ENCODE data around the gene HABP4.

Gene HABP4

DNA sequence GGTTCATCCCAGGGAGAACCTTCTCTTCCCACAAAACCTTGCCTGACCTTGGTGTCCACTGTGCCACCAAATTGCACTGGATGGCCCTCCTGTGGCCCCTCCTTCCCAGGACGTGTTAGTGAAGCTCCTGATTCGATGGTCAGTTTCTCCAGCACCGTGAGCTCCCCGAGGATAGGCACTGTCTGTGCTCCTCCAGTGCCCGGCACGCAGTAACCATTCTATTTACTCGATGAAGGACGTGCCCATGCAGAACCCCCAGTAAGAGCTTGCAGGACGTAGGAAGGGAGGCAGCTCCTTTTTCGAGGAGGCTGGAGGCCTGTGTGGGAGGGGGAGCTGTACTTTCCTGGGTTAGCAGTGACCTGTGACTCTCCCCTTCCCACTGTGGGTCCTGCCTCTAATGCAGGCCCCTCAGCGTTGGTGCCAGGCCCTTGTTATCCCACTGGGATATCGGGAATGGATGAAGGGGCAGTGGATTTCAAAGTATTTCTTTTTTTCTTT lies 39.6 kb downstream of the HABP4 start:
- no peak overlapping the region for H3K27ac ChIP-seq (ENCODE audit: low read length)
- peaks cover 21% of the 10 kb centered on the region for H3K36me3 ChIP-seq (ENCODE audit: control insufficient read depth, insufficient read depth, low read length)
- no CpG with 5 or more reads among the region's 12 CpGs for WGBS (ENCODE audit: insufficient coverage, insufficient read length)
- no peaks in the 10 kb centered on the region for H3K27me3 ChIP-seq (ENCODE audit: control insufficient read depth, insufficient read depth, low read length)
- no peaks in the 10 kb centered on the region for H3K9me3 ChIP-seq (ENCODE audit: control insufficient read depth, insufficient read depth, low read length)
- DNase-seq (ENCODE audit: low read depth, low spot score) = no peak
- H3K4me1 ChIP-seq (ENCODE audit: control insufficient read depth, insufficient read depth, low read length) = peaks cover 2% of the 10 kb centered on the region; the same call in 1 of the 2 replicates
- no peak overlapping the region for H3K4me3 ChIP-seq (ENCODE audit: low read length)

DNA sequence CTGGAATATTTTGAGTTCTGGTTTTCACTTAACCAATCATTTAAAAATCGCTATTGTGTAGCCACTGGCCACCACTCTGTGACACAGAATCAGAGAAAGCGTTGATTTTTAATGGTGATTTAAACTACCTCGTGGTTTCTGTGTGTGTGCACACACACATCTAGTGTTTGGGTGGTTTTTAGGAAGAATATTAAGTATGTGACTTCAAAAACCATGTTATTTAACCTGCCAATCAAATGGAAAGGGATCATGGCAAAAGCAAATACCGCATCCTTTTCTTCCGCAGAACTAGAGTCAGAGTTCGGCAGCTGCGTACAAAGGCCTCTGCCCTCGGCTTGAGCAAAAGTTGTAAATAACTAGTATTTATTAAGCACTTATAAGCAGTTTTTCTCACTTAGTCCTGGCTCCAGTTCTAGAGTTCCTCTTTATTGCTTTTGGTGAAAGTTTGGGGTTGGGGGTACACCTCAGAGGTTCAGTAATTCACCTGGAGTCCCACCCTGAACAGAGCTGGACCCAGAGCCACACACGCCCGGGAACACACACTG lies 40.6 kb downstream of the HABP4 start:
- Histone ChIP-seq H3K4me1 (ENCODE audit: control insufficient read depth, insufficient read depth, low read length) (peaks cover 2% of the 10 kb centered on the region; the same call in 1 of the 2 replicates), H3K4me3 (ENCODE audit: low read length) (no peak overlapping the region), H3K36me3 (ENCODE audit: control insufficient read depth, insufficient read depth, low read length) (peaks cover 16% of the 10 kb centered on the region; the same call in 1 of the 2 replicates), H3K27me3 (ENCODE audit: control insufficient read depth, insufficient read depth, low read length) (no peaks in the 10 kb centered on the region), H3K9me3 (ENCODE audit: control insufficient read depth, insufficient read depth, low read length) (no peaks in the 10 kb centered on the region), H3K27ac (ENCODE audit: low read length) (no peak overlapping the region)
- no CpG with 5 or more reads among the region's 10 CpGs for WGBS (ENCODE audit: insufficient coverage, insufficient read length)
- DNase-seq (ENCODE audit: low read depth, low spot score) = no peak

DNA sequence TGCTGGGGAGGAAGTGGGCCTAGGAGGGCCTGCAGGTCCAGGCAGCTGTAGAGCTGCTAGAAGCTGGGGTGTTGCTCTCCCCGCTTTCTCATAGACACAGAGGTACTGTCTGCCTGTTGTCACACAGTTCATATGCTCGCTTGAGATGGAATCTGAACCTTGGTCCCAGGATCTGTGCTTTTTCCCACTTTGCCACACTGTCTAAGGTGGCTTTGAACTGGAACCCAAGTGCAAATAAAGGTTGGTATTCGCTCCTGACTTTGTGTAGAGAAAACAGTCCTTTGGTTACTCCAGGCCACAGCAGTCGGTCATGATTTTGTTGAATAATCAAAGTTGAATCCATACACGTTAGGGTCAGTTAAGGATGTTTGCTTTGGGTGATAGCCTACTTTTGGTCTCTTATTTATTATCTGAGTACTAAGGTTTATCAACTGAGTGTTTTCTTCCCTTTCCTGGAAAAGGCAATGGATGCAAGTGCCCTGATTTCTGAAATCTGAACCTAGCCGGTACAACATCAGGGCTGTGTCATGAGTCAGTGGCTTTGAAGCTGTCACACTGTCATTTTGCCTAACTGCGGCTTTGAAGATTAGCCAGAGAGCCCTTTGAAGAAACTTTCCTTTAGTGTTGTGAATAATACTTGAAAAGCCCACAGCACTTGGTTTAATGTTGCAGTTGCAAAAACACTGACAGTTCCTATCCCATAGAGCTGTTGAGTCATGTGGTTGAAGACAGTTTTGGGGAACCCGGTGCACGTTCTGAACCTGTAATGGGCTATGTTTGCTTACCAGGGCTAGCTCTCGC lies 41.3 kb downstream of the HABP4 start:
- Histone ChIP-seq H3K27me3 (ENCODE audit: control insufficient read depth, insufficient read depth, low read length) (no peaks in the 10 kb centered on the region), H3K27ac (ENCODE audit: low read length) (no peak overlapping the region), H3K4me1 (ENCODE audit: control insufficient read depth, insufficient read depth, low read length) (peaks cover 2% of the 10 kb centered on the region; the same call in 1 of the 2 replicates), H3K36me3 (ENCODE audit: control insufficient read depth, insufficient read depth, low read length) (peaks cover 16% of the 10 kb centered on the region; the same call in 1 of the 2 replicates), H3K9me3 (ENCODE audit: control insufficient read depth, insufficient read depth, low read length) (no peaks in the 10 kb centered on the region), H3K4me3 (ENCODE audit: low read length) (no peak overlapping the region)
- no CpG with 5 or more reads among the region's 10 CpGs for WGBS (ENCODE audit: insufficient coverage, insufficient read length)
- no peak for DNase-seq (ENCODE audit: low read depth, low spot score)

DNA sequence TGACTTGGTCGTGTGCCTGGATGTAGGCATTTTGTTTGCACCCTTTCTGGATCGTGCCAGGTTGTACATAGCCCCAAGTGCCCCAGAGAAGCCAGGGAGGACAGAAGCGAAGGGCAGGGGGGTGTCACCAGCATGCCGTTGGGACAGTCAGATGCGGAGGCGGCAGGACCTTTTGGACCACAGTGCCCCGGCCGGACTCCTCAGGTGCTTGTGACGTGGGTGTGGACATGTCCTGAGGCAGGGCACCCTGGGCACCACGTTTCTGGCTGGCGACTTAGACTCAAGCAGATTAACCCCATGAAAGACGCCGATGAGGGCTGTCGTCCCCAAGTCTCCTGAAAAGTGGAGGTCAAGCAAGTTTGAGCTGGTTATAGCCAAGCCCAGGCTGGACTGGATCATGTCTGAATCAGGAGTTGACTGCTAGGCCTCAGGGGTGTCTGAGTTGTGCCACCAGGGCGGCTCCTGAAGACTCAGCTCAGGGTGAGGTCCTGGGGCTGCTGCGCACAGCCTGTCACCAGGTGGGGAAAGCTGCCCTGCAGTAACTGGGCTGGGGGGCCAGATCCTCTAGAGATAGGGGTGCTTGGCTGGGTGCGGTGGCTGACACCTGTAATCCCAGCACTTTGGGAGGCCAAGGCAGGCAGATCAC lies 42.0 kb downstream of the HABP4 start:
- WGBS (ENCODE audit: insufficient coverage, insufficient read length) = no CpG with 5 or more reads among the region's 17 CpGs

DNA sequence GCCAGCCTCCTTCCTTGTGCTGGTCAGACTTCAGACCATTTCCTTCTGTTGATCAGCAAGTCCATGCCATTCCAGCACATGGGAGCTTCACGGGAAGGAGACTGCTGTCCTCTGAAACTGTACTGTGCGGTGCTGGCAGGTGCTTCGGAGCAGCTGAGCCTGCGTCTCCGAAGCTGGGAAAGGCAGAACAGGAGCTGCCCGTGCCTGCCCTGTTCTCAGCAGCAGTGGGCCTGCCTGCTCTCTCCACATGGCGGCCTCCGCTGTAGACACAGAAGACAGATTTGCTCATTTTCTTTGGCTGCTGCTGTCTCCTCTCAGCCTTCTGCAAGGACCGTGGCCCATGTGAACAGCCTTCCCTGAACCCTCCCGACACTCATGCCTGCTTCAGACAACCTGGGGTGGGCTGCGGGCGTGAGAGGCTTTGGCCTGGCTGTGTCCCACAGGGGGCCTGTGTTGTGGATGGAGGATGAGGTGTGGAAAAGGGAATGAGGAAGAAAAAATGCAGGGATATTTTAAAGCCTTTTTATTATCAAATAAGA lies 43.1 kb downstream of the HABP4 start:
- H3K4me3 ChIP-seq (ENCODE audit: low read length) = no peak overlapping the region
- no peaks in the 10 kb centered on the region for H3K9me3 ChIP-seq (ENCODE audit: control insufficient read depth, insufficient read depth, low read length)
- peaks cover 2% of the 10 kb centered on the region; the same call in 1 of the 2 replicates for H3K4me1 ChIP-seq (ENCODE audit: control insufficient read depth, insufficient read depth, low read length)
- H3K36me3 ChIP-seq (ENCODE audit: control insufficient read depth, insufficient read depth, low read length) = 0 out of 2 replicates have a peak, but pooled peaks cover 14% of the 10 kb centered on the region
- DNase-seq (ENCODE audit: low read depth, low spot score) = no peak
- H3K27ac ChIP-seq (ENCODE audit: low read length) = no peak overlapping the region
- no peaks in the 10 kb centered on the region for H3K27me3 ChIP-seq (ENCODE audit: control insufficient read depth, insufficient read depth, low read length)
- whole genome bisulfite sequencing (ENCODE audit: insufficient coverage, insufficient read length) = no CpG with 5 or more reads among the region's 12 CpGs

More for the DNA sequence above, 42.0 kb downstream of the HABP4 start:
- Histone ChIP-seq H3K27me3 (ENCODE audit: control insufficient read depth, insufficient read depth, low read length) (no peaks in the 10 kb centered on the region), H3K9me3 (ENCODE audit: control insufficient read depth, insufficient read depth, low read length) (no peaks in the 10 kb centered on the region), H3K27ac (ENCODE audit: low read length) (no peak overlapping the region), H3K4me3 (ENCODE audit: low read length) (no peak overlapping the region), H3K4me1 (ENCODE audit: control insufficient read depth, insufficient read depth, low read length) (peaks cover 2% of the 10 kb centered on the region; the same call in 1 of the 2 replicates), H3K36me3 (ENCODE audit: control insufficient read depth, insufficient read depth, low read length) (0 out of 2 replicates have a peak, but pooled peaks cover 14% of the 10 kb centered on the region)
- no peak for DNase-seq (ENCODE audit: low read depth, low spot score)

DNA sequence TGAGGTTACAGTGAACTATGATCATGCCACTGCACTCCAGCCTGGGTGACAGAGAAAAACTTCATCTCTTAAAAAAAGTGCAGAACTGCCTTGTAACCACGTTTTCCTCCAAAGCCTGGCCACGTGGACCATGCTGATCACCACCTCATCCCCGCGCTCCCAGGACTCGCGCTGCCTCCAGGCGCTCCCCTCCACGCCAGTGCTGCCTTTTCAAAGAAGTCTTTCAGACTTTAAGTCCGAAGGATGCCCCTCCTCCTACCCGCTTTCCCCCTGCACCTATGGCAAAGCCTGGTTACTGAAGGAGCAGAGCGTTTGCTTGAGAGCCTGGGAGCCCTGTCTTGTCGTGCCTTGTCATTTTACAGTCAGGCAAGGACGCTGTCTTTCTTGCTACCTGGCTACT lies 43.8 kb downstream of the HABP4 start:
- Histone ChIP-seq H3K4me1 (ENCODE audit: control insufficient read depth, insufficient read depth, low read length) (peaks cover 2% of the 10 kb centered on the region; the same call in 1 of the 2 replicates), H3K9me3 (ENCODE audit: control insufficient read depth, insufficient read depth, low read length) (no peaks in the 10 kb centered on the region), H3K36me3 (ENCODE audit: control insufficient read depth, insufficient read depth, low read length) (0 out of 2 replicates have a peak, but pooled peaks cover 11% of the 10 kb centered on the region), H3K27me3 (ENCODE audit: control insufficient read depth, insufficient read depth, low read length) (no peaks in the 10 kb centered on the region), H3K27ac (ENCODE audit: low read length) (no peak overlapping the region), H3K4me3 (ENCODE audit: low read length) (no peak overlapping the region)
- WGBS (ENCODE audit: insufficient coverage, insufficient read length) = no CpG with 5 or more reads among the region's 13 CpGs
- DNase-seq (ENCODE audit: low read depth, low spot score) = no peak

DNA sequence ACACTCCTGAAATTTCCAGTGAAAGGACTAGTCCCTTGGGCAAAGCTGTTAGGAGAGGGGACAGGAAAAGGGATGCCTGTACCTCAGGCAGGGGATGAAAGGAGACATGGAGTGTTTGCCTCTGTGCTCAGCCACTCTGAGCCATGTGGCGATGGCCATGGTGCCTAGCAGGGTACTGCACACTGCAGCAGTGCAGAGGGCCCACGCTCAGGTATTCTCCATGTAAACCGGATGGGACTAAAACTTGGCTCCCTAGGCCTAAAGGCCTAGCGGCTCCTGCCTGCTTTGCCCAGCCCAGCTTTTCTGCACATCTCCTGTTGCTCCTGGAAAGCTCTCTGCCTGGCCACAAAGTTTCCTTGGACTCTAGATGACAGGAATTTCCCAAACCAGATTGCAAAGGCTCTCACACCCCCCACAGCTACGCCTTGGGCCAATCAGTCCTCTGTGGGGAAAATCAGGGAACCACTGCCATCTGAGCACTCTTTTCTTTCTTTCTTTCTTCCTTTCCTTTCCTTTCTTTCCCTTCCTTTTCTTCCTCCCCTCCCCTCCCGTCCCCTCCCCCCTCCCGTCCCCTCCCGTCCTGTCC lies 44.3 kb downstream of the HABP4 start:
- no peak overlapping the region for H3K4me3 ChIP-seq (ENCODE audit: low read length)

DNA sequence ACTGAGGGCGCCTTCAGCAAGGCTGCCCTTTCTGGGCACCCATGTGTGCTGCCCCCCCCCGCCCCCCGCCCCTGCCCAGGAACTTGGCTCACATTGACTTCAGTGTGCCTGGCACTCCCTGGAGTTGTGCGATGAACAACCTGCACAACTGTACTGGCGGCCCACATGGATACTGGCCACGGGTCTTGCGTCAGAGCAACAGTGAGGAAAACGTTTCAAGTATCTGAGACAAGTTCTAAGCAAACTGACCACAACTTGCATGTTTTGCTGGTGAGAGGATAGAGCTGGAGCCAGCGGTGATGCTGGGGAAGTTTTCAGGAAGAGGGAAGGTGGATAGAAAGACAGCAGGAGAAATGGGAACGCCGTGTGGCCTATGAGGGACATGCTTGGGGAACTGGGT lies 45.4 kb downstream of the HABP4 start:
- peaks cover 3% of the 10 kb centered on the region; the same call in 1 of the 2 replicates for H3K4me1 ChIP-seq (ENCODE audit: control insufficient read depth, insufficient read depth, low read length)
- no peak for DNase-seq (ENCODE audit: low read depth, low spot score)
- no peak overlapping the region for H3K4me3 ChIP-seq (ENCODE audit: low read length)
- no peaks in the 10 kb centered on the region for H3K27me3 ChIP-seq (ENCODE audit: control insufficient read depth, insufficient read depth, low read length)
- 0 out of 2 replicates have a peak, but pooled peaks cover 10% of the 10 kb centered on the region for H3K36me3 ChIP-seq (ENCODE audit: control insufficient read depth, insufficient read depth, low read length)
- H3K9me3 ChIP-seq (ENCODE audit: control insufficient read depth, insufficient read depth, low read length) = no peaks in the 10 kb centered on the region
- no peak overlapping the region for H3K27ac ChIP-seq (ENCODE audit: low read length)
- no CpG with 5 or more reads among the region's 11 CpGs for WGBS (ENCODE audit: insufficient coverage, insufficient read length)

More for the DNA sequence above, 44.3 kb downstream of the HABP4 start:
- Histone ChIP-seq H3K36me3 (ENCODE audit: control insufficient read depth, insufficient read depth, low read length) (0 out of 2 replicates have a peak, but pooled peaks cover 10% of the 10 kb centered on the region), H3K27me3 (ENCODE audit: control insufficient read depth, insufficient read depth, low read length) (no peaks in the 10 kb centered on the region), H3K9me3 (ENCODE audit: control insufficient read depth, insufficient read depth, low read length) (no peaks in the 10 kb centered on the region), H3K27ac (ENCODE audit: low read length) (no peak overlapping the region), H3K4me1 (ENCODE audit: control insufficient read depth, insufficient read depth, low read length) (peaks cover 3% of the 10 kb centered on the region; the same call in 1 of the 2 replicates)
- WGBS (ENCODE audit: insufficient coverage, insufficient read length) = no CpG with 5 or more reads among the region's 8 CpGs
- DNase-seq (ENCODE audit: low read depth, low spot score) = no peak

DNA sequence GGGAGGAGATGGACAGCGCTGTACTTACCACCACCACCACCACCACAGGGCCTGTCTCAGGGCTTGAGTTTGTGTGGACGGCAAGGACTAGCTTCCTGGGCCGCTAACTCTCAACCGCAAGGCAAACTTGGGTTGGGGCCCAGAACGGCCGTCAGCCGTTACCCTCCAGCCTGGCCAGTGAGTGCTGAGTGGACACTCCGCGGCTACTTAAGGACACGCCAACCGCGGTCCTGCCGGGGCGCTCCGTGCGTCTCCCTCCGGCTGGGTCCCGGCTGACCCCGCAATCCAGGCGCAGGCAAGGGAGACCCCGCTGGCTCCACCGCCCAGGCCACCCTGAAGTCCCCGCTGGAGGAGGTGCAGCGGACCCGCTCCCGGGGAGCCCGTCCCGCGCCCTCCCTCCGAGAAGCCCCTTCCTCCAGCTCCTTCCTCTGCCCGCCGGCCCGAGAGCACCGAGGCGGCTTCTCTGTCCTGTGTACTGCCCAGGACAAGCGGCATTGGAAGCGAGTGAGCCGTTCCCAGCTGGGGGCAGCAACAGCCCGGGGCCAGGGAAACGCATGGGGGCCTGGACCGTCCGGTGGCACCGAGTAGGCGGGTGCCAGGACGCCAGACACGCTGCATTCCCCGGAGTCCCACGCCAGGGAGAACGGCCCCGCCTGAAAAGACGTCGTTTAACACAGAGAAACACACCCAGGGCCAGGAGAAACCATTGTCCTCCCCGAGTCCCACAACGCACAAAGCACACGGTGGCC lies 46.6 kb downstream of the HABP4 start:
- Histone ChIP-seq H3K4me1 (ENCODE audit: control insufficient read depth, insufficient read depth, low read length) (peaks cover 3% of the 10 kb centered on the region), H3K4me3 (ENCODE audit: low read length) (no peak overlapping the region), H3K36me3 (ENCODE audit: control insufficient read depth, insufficient read depth, low read length) (0 out of 2 replicates have a peak, but pooled peaks cover 3% of the 10 kb centered on the region), H3K9me3 (ENCODE audit: control insufficient read depth, insufficient read depth, low read length) (no peaks in the 10 kb centered on the region), H3K27ac (ENCODE audit: low read length) (no peak overlapping the region), H3K27me3 (ENCODE audit: control insufficient read depth, insufficient read depth, low read length) (no peaks in the 10 kb centered on the region)
- WGBS (ENCODE audit: insufficient coverage, insufficient read length) = no CpG with 5 or more reads among the region's 55 CpGs
- no peak for DNase-seq (ENCODE audit: low read depth, low spot score)

All from iPS DF 6.9 (cell line).